Tibial nerve (tissue), 4 donors: ENCODE results near the gene PIEZO1. TPM values are rescaled to one million over a fixed set of nuclear protein-coding genes. Genes with fewer than 3 reads are reported as not detected.

Source experiments
- DNase-seq, 2 donors: peaks; one replicate each; pipeline ENCODE4 v3.0.0-alpha.2; 2019; ENCODE audit warnings: low spot score in 2 of 2
- H3K27ac ChIP-seq, 4 donors: fragments of 200-600 bp; sonication (generic) in 3 of 4; one replicate each; pipeline ENCODE4 v1.5.1; 2017 to 2019; ENCODE audit warnings: mild to moderate bottlenecking in 1 of 4
- H3K27me3 ChIP-seq, 2 donors: fragments of 200-600 bp; sonication (generic) in 1 of 2; one replicate each; pipeline versions ENCODE4 v1.5.1 to v1.6.0; 2017 to 2019
- H3K36me3 ChIP-seq, 3 donors: fragments of 200-600 bp; sonication (generic); one replicate each; pipeline ENCODE4 v1.5.1; 2018 to 2019
- H3K4me1 ChIP-seq, 4 donors: fragments of 200-600 bp; sonication (generic) in 3 of 4; one replicate each; pipeline ENCODE4 v1.5.1; 2017 to 2019
- H3K4me3 ChIP-seq, 4 donors: fragments of 200-600 bp; sonication (generic) in 3 of 4; one replicate each; pipeline ENCODE4 v1.5.1; 2017 to 2019; ENCODE audit warnings: mild to moderate bottlenecking in 1 of 4, moderate library complexity in 1 of 4
- H3K9me3 ChIP-seq, 4 donors: fragments of 200-600 bp; sonication (generic) in 3 of 4; one replicate each; pipeline ENCODE4 v1.5.1; 2017 to 2019
- EP300 ChIP-seq, 2 donors: sonication (generic); formaldehyde crosslinking; IDR thresholded peaks; one replicate each; pipeline ENCODE4 v1.6.1; 2017; ENCODE audit warnings: antibody characterized with exemption in 2 of 2, mild to moderate bottlenecking in 1 of 2
- POLR2A ChIP-seq, 2 donors: fragments of 450-650 bp; IDR thresholded peaks; one replicate each; pipeline ENCODE4 v1.6.1; 2017; ENCODE audit warnings: antibody characterized with exemption in 2 of 2, mild to moderate bottlenecking in 2 of 2, moderate library complexity in 2 of 2
- WGBS, 2 donors: methylation state at CpG; one replicate each; pipeline ENCODE4 v1.1.5; 2018; 5-methylcytosine and 5-hydroxymethylcytosine counted together
- total RNA-seq, 4 donors: library from RNA; depleted of rRNA; stranded (reverse); fragments of >200 nt; gene quantifications; one replicate each; pipeline ENCODE4 v1.1.0, GENCODE V29; 2016
- TF ChIP-seq, protein P1 (sequence below), 5 experiments: fragments of 200-600 bp in 3 of 5; fragments of 450-650 bp in 2 of 5; sonication (generic) in 3 of 5; IDR thresholded peaks; one replicate each; pipeline ENCODE4 v1.5.1; 2016 to 2019; ENCODE audit warnings: antibody characterized with exemption in 5 of 5, mild to moderate bottlenecking in 3 of 5, moderate library complexity in 2 of 5

The PIEZO1 gene
- total RNA-seq, 4 donors from 2014 or later = 90.5 to 309 (median 165) TPM

DNA sequence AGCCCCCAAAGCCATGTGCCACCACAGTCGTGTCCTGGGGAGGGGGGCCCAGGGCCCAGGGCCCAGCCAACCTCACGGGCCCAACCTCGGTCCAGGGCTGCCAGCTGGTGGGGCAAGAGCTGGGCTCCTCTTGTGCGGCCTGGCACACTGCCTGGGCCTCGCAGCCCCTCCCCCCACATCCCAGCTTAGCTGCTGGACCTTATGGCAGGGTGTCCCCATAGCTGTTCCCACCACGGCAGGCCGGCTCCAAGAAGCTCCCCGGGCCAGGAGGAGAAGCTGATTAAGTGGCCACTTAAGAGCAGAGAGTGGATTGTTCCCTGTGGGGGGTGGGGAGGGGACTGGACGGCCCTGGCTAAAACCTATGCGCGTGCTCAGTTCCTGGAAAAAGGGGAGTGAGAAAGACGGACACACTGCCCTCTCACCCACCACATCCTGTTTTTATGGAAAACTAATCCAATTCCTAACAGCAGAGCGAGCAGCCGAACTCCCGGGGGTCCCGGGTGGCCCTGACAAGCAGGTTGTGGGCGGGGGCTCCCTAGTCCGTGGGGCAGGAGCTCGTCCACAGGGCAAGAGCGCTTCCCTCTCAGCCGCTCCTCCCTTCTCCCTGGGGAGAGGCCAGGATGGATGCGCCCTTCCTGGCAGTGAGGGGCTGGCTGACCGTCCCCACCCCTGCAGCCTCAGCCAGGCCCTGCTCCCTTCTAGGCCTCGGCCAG is 16.8 kb downstream of the PIEZO1 start:
- Histone ChIP-seq H3K4me1 (peaks cover 0 to 81% (median 58%) of the 10 kb centered on the region in 4 donors), H3K9me3 (no peaks in the 10 kb centered on the region), H3K4me3 (no peak overlapping the region), H3K36me3 (peaks cover 0 to 16% (median 0%) of the 10 kb centered on the region in 3 donors), H3K27ac (peak overlapping the region in 3 of 4 donors; percentile 1 to 75 (median 69)), H3K27me3 (no peaks in the 10 kb centered on the region)
- TF ChIP-seq POLR2A (IDR thresholded peaks at IDR 0.05) (no peak), EP300 (IDR thresholded peaks at IDR 0.05) (no peak)
- TF ChIP-seq, protein P1, sequence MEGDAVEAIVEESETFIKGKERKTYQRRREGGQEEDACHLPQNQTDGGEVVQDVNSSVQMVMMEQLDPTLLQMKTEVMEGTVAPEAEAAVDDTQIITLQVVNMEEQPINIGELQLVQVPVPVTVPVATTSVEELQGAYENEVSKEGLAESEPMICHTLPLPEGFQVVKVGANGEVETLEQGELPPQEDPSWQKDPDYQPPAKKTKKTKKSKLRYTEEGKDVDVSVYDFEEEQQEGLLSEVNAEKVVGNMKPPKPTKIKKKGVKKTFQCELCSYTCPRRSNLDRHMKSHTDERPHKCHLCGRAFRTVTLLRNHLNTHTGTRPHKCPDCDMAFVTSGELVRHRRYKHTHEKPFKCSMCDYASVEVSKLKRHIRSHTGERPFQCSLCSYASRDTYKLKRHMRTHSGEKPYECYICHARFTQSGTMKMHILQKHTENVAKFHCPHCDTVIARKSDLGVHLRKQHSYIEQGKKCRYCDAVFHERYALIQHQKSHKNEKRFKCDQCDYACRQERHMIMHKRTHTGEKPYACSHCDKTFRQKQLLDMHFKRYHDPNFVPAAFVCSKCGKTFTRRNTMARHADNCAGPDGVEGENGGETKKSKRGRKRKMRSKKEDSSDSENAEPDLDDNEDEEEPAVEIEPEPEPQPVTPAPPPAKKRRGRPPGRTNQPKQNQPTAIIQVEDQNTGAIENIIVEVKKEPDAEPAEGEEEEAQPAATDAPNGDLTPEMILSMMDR (IDR thresholded peaks at IDR 0.05) = no peak
- 21 to 28% methylated on average over 7 to 19 of the region's 24 CpGs for WGBS, 2 donors
- no peak for DNase-seq

DNA sequence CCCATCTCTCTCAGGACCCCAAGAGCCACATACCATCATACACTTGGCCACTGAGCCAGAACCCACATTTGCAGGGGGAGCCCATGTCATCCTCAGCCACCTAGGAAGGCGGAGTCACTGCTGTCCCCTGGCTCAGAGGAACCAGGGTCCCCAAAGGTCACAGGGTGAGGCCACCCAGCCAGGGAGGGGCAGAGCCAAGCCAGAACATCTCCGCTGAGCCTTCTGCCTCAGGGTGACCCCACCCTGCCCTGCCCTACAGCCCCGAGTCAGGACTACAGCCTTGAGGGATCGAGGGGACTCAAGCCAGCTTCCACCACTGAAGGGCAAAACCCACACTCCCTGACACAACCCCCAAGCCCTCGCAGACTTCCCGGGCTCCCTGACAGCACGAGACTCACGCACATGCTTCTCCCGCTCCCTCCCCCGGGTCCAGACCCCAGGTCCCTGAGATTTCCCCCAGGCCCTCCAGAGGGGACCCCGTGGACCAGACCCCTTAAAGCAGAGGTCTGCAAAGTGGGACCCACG is 17.4 kb downstream of the PIEZO1 start:
- H3K9me3 ChIP-seq = no peaks in the 10 kb centered on the region
- TF ChIP-seq POLR2A (IDR thresholded peaks at IDR 0.05) = no peak
- TF ChIP-seq EP300 (IDR thresholded peaks at IDR 0.05) = no peak
- TF ChIP-seq, protein P1 (IDR thresholded peaks at IDR 0.05) = no peak
- 51 to 65% methylated on average over 10 to 12 of the region's 12 CpGs for WGBS, 2 donors
- DNase-seq = no peak
- H3K27me3 ChIP-seq = no peaks in the 10 kb centered on the region
- H3K4me3 ChIP-seq = no peak overlapping the region
- H3K36me3 ChIP-seq = peaks cover 0 to 16% (median 0%) of the 10 kb centered on the region in 3 donors
- peak overlapping the region in 3 of 4 donors; percentile 1 to 75 (median 69) for H3K27ac ChIP-seq
- H3K4me1 ChIP-seq = peaks cover 0 to 81% (median 53%) of the 10 kb centered on the region in 4 donors

DNA sequence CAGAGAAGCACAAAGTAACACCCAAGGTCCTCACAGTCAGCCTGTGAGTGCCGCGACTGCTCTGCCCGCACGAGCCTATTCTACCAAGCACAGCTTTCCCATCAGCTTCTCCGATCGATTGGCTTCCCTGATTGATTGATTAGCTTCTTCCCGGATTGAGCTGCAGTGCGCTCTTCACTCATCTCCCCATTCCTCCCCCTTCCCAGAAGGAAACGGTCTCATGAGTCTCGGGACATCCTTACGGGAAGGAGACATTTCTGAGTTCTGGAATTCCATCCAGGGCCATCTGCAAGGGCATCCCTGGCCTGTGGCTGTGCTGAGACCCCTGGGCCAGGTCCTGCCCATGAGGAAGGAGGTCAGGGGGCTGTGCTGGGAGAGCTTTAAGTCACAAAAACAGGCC is 18.0 kb downstream of the PIEZO1 start:
- Histone ChIP-seq H3K4me1 (peaks cover 0 to 81% (median 49%) of the 10 kb centered on the region in 4 donors), H3K4me3 (no peak overlapping the region), H3K27me3 (no peaks in the 10 kb centered on the region), H3K9me3 (no peaks in the 10 kb centered on the region), H3K27ac (peak overlapping the region in 2 of 4 donors; percentile 69 to 75), H3K36me3 (peaks cover 0 to 16% (median 0%) of the 10 kb centered on the region in 3 donors)
- DNase-seq = no peak
- 74 to 89% methylated on average over 11 of the region's 11 CpGs for WGBS, 2 donors
- TF ChIP-seq, protein P1 (IDR thresholded peaks at IDR 0.05) = no peak
- no peak for TF ChIP-seq EP300 (IDR thresholded peaks at IDR 0.05)

DNA sequence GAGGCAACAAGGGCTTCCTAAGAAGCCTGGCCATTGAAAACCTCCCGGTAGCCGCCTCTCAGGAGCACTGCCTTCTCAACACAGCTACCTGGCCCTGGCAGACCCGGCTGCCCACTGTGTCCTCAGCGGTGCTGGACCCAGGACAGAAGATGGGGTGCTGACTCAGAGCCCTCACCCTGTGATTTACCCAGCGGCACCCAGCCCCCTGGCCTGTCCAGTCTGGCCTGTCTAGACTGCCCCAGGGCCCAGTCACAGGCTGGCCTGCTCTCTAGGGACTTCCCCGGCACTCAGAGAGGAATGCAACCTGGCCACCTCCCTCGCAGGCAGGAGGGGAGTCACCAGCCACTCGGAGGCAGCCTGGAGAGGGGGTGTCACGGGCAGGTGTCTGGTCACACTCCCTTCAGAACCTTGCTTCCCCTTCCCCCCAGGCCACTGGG is 20.1 kb downstream of the PIEZO1 start:
- TF ChIP-seq EP300 (IDR thresholded peaks at IDR 0.05) = no peak
- TF ChIP-seq, protein P1 (IDR thresholded peaks at IDR 0.05) = no peak
- TF ChIP-seq POLR2A (IDR thresholded peaks at IDR 0.05) = no peak
- no peak overlapping the region for H3K27ac ChIP-seq
- H3K27me3 ChIP-seq = no peaks in the 10 kb centered on the region
- H3K4me3 ChIP-seq = no peak overlapping the region
- H3K9me3 ChIP-seq = no peaks in the 10 kb centered on the region
- peaks cover 0 to 82% (median 35%) of the 10 kb centered on the region in 4 donors for H3K4me1 ChIP-seq
- no peak for DNase-seq
- WGBS, 2 donors = 75 to 86% methylated on average over 4 to 9 of the region's 9 CpGs
- H3K36me3 ChIP-seq = peaks cover 0 to 16% (median 0%) of the 10 kb centered on the region in 3 donors

DNA sequence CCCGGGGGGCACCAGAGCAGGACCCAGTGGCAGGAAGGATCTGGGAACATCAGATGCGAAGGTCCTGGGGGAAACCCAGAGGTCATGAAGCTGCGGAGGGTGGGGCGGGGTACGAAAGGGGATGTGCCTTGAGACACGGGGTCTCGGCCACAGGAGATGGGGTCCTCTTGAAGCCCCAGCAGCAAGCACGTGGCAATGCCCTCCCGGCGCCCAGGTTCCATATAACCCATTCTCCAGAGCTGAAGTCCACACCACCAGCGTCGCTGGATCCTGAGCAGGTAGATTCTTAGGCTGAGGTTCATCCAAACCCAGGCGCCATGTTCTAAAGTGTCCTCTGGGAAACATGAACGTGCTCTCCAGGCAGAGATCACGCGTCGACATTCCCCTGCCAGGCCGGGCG is 20.9 kb downstream of the PIEZO1 start:
- no peaks in the 10 kb centered on the region for H3K27me3 ChIP-seq
- H3K27ac ChIP-seq = no peak overlapping the region
- H3K4me1 ChIP-seq = peaks cover 0 to 81% (median 29%) of the 10 kb centered on the region in 4 donors
- 87 to 93% methylated on average over 19 of the region's 19 CpGs for WGBS, 2 donors
- no peak overlapping the region for H3K4me3 ChIP-seq
- TF ChIP-seq, protein P1 (IDR thresholded peaks at IDR 0.05) = no peak
- TF ChIP-seq EP300 (IDR thresholded peaks at IDR 0.05) (no peak), POLR2A (IDR thresholded peaks at IDR 0.05) (no peak)
- peaks cover 0 to 21% (median 0%) of the 10 kb centered on the region in 3 donors for H3K36me3 ChIP-seq
- peaks cover 0 to 4% (median 0%) of the 10 kb centered on the region in 4 donors for H3K9me3 ChIP-seq
- DNase-seq = no peak
